Activated naive CD4-positive, alpha-beta T cell (primary cell): ENCODE results near the gene NCKAP5.

ENCODE experiments used
- DNase-seq, 4 experiments: peaks; one replicate each; lab custom pipeline; 2025; lab: John Stamatoyannopoulos, UW

The NCKAP5 gene

GRCh38 chr2:133568172-133568571, at the start of gene NCKAP5:
NCKAP5 (minus strand) TSS chr2:133568463; CDS start chr2:133517526, 50,937 bp downstream.
- no peak for DNase-seq

- DNase-seq = no peak
These were observed 41.4 kb upstream of the NCKAP5 start for GRCh38 chr2:133609664-133610063.

GRCh38 chr2:133608291-133608690, 40.0 kb upstream of the NCKAP5 start:
- DNase-seq = no peak

- DNase-seq = no peak
These were observed 39.4 kb upstream of the NCKAP5 start for GRCh38 chr2:133607679-133608078.

- DNase-seq = no peak
These were observed 38.4 kb upstream of the NCKAP5 start for GRCh38 chr2:133606616-133607015.

GRCh38 chr2:133605766-133606137, 37.5 kb upstream of the NCKAP5 start:
- no peak for DNase-seq

GRCh38 chr2:133605011-133605765, 36.9 kb upstream of the NCKAP5 start:
- no peak for DNase-seq

- no peak for DNase-seq
These were observed 34.8 kb upstream of the NCKAP5 start for GRCh38 chr2:133603109-133603508.

- DNase-seq = no peak
These were observed 34.3 kb upstream of the NCKAP5 start for GRCh38 chr2:133602538-133602937.

GRCh38 chr2:133600266-133600928, 32.1 kb upstream of the NCKAP5 start:
- no peak for DNase-seq

GRCh38 chr2:133599811-133600210, 31.5 kb upstream of the NCKAP5 start:
- DNase-seq = no peak

GRCh38 chr2:133599211-133599803, 31.0 kb upstream of the NCKAP5 start:
- no peak for DNase-seq

- no peak for DNase-seq
These were observed 30.5 kb upstream of the NCKAP5 start for GRCh38 chr2:133598769-133599168.

GRCh38 chr2:133596701-133597393, 28.6 kb upstream of the NCKAP5 start:
- no peak for DNase-seq

- no peak for DNase-seq
These were observed 22.9 kb upstream of the NCKAP5 start for GRCh38 chr2:133591164-133591563.

GRCh38 chr2:133589456-133589855, 21.2 kb upstream of the NCKAP5 start:
- no peak for DNase-seq

GRCh38 chr2:133588144-133588543, 19.9 kb upstream of the NCKAP5 start:
- no peak for DNase-seq

GRCh38 chr2:133586978-133587377, 18.7 kb upstream of the NCKAP5 start:
- DNase-seq = no peak

GRCh38 chr2:133581010-133581760, 12.9 kb upstream of the NCKAP5 start:
- no peak for DNase-seq

GRCh38 chr2:133579274-133579673, 11.0 kb upstream of the NCKAP5 start:
- no peak for DNase-seq

- no peak for DNase-seq
These were observed 8.5 kb upstream of the NCKAP5 start for GRCh38 chr2:133576714-133577113.

GRCh38 chr2:133574620-133575019, 6.4 kb upstream of the NCKAP5 start:
- no peak for DNase-seq
